OCI-LY1 (cell line): ENCODE measurements around the gene WDR82.

Experiments
- H2AFZ ChIP-seq: fragments of 200-600 bp; sonication (generic), shearing (Covaris generic); 2 replicates; pipeline ENCODE4 v1.6.0; 2014; ENCODE audit warnings: antibody characterized with exemption, mild to moderate bottlenecking, low read length
- H3F3A ChIP-seq: fragments of 200-600 bp; sonication (generic), shearing (Covaris generic); 2 replicates; pipeline ENCODE4 v1.6.0; 2014; ENCODE audit warnings: mild to moderate bottlenecking, antibody characterized with exemption, low read length, moderate library complexity; ENCODE audit not compliant: insufficient read depth
- H3K27ac ChIP-seq: fragments of 200-600 bp; sonication (generic); 2 replicates; pipeline ENCODE4 v1.5.1; 2014; ENCODE audit warnings: low read length, mixed run types, mild to moderate bottlenecking, low read depth; ENCODE audit not compliant: poor library complexity, severe bottlenecking
- H3K27me3 ChIP-seq: fragments of 200-600 bp; sonication (generic); 2 replicates; pipeline ENCODE4 v1.6.0; 2014; ENCODE audit warnings: antibody characterized with exemption, mild to moderate bottlenecking, low read length, moderate library complexity; ENCODE audit not compliant: insufficient read depth
- H3K36me3 ChIP-seq: fragments of 200-600 bp; sonication (generic); 2 replicates; pipeline ENCODE4 v1.6.1; 2014; ENCODE audit warnings: mild to moderate bottlenecking, antibody characterized with exemption, low read length, moderate library complexity, mixed read lengths; ENCODE audit not compliant: insufficient read depth
- H3K4me1 ChIP-seq: fragments of 200-600 bp; sonication (generic); 2 replicates; pipeline ENCODE4 v1.5.1; 2014; ENCODE audit warnings: mild to moderate bottlenecking, low read length, moderate library complexity; ENCODE audit not compliant: insufficient read depth, severe bottlenecking
- H3K4me2 ChIP-seq: fragments of 200-600 bp; sonication (generic), shearing (Covaris generic); 2 replicates; pipeline ENCODE4 v1.6.1; 2014; ENCODE audit warnings: low read length
- H3K4me3 ChIP-seq: fragments of 200-600 bp; sonication (generic); 2 replicates; pipeline ENCODE4 v1.5.1; 2014; ENCODE audit warnings: low read length, low read depth, mild to moderate bottlenecking, mixed read lengths; ENCODE audit not compliant: poor library complexity, severe bottlenecking
- H3K79me2 ChIP-seq: fragments of 200-600 bp; shearing (Covaris generic); 2 replicates; pipeline ENCODE4 v1.6.1; 2016; ENCODE audit warnings: mixed run types, low read length, mixed read lengths; ENCODE audit not compliant: insufficient read depth
- H3K9ac ChIP-seq: fragments of 200-600 bp; sonication (generic), shearing (Covaris generic); 2 replicates; pipeline ENCODE4 v1.6.1; 2014; ENCODE audit warnings: mild to moderate bottlenecking, low read length, mixed read lengths
- H3K9me2 ChIP-seq: fragments of 200-600 bp; sonication (generic), shearing (Covaris generic); 2 replicates; pipeline ENCODE4 v1.6.1; 2014; ENCODE audit warnings: low read depth, mild to moderate bottlenecking, low read length, mixed read lengths
- H3K9me3 ChIP-seq: fragments of 200-600 bp; shearing (Covaris generic); 2 replicates; pipeline ENCODE4 v1.6.1; 2014; ENCODE audit warnings: low read length, mixed read lengths
- H4K20me1 ChIP-seq: fragments of 200-600 bp; sonication (generic), shearing (Covaris generic); 2 replicates; pipeline ENCODE4 v1.6.0; 2016; ENCODE audit warnings: mild to moderate bottlenecking, low read length; ENCODE audit not compliant: insufficient read depth
- CTCF ChIP-seq: fragments of 200-600 bp; sonication (generic), shearing (Covaris generic); IDR thresholded peaks from 2 replicates; pipeline ENCODE4 v1.5.1; 2017; ENCODE audit warnings: mild to moderate bottlenecking, antibody characterized with exemption, low read length, moderate library complexity, mixed read lengths
- EZH2 ChIP-seq: fragments of 200-600 bp; sonication (generic), shearing (Covaris generic); IDR thresholded peaks from 2 replicates; pipeline ENCODE4 v1.8.0; 2017; ENCODE audit warnings: borderline replicate concordance, mixed run types, mild to moderate bottlenecking, antibody characterized with exemption, low read length, moderate library complexity, mixed read lengths

Gene WDR82

GRCh38 chr3:52278510-52279069, at the start of gene WDR82:
Gene WDR82, minus strand, starts transcription at chr3:52278649. Its CDS starts 288 bp downstream, at chr3:52278361.
- H3F3A ChIP-seq = no peaks in the 10 kb centered on the region
- H3K79me2 ChIP-seq = peaks cover 45% of the 10 kb centered on the region
- H3K9me2 ChIP-seq = no peaks in the 10 kb centered on the region
- peak within 1 kb of the TSS; percentile 98 for H3K4me2 ChIP-seq
- H3K27me3 ChIP-seq = no peaks in the 10 kb centered on the region
- H4K20me1 ChIP-seq = no peaks in the 10 kb centered on the region
- peaks cover 40% of the 10 kb centered on the region for H3K4me1 ChIP-seq
- H3K4me3 ChIP-seq = peak within 1 kb of the TSS; percentile 92
- TF ChIP-seq EZH2 (no peak), CTCF (peak; percentile 19; the same call in 1 of the 2 replicates)
- no peaks in the 10 kb centered on the region for H3K9me3 ChIP-seq
- H3K27ac ChIP-seq = peak within 1 kb of the TSS; percentile 81
- H3K36me3 ChIP-seq = peaks cover 28% of the 10 kb centered on the region
- H3K9ac ChIP-seq = peak within 1 kb of the TSS; percentile 77
- H2AFZ ChIP-seq = no peak within 1 kb of the TSS

- H3K9ac ChIP-seq = no peak overlapping the region
- no peaks in the 10 kb centered on the region for H3F3A ChIP-seq
- TF ChIP-seq EZH2 (no peak), CTCF (no peak)
- peaks cover 13% of the 10 kb centered on the region; the same call in 1 of the 2 replicates for H3K27me3 ChIP-seq
- H3K9me2 ChIP-seq = no peaks in the 10 kb centered on the region
- H3K27ac ChIP-seq = no peak overlapping the region
- H3K4me1 ChIP-seq = no peaks in the 10 kb centered on the region
- H3K4me3 ChIP-seq = no peak overlapping the region
- H4K20me1 ChIP-seq = no peaks in the 10 kb centered on the region
- no peak overlapping the region for H2AFZ ChIP-seq
- no peaks in the 10 kb centered on the region for H3K79me2 ChIP-seq
- no peaks in the 10 kb centered on the region for H3K36me3 ChIP-seq
- no peaks in the 10 kb centered on the region for H3K9me3 ChIP-seq
- H3K4me2 ChIP-seq = no peak overlapping the region
These were observed 49.2 kb upstream of the WDR82 start for GRCh38 chr3:52327486-52328290.

GRCh38 chr3:52326976-52327375, 48.5 kb upstream of the WDR82 start:
- peaks cover 14% of the 10 kb centered on the region; the same call in 1 of the 2 replicates for H3K27me3 ChIP-seq
- no peaks in the 10 kb centered on the region for H3K9me2 ChIP-seq
- H3K9ac ChIP-seq = no peak overlapping the region
- no peak for TF ChIP-seq CTCF
- H3K4me1 ChIP-seq = no peaks in the 10 kb centered on the region
- no peak overlapping the region for H3K4me2 ChIP-seq
- no peaks in the 10 kb centered on the region for H3F3A ChIP-seq
- no peaks in the 10 kb centered on the region for H3K9me3 ChIP-seq
- no peak overlapping the region for H3K27ac ChIP-seq
- H3K79me2 ChIP-seq = no peaks in the 10 kb centered on the region
- no peaks in the 10 kb centered on the region for H4K20me1 ChIP-seq
- H3K36me3 ChIP-seq = no peaks in the 10 kb centered on the region
- H2AFZ ChIP-seq = no peak overlapping the region
- H3K4me3 ChIP-seq = no peak overlapping the region
